ENCODE measurements around the gene ZNF711. TPM values are rescaled to one million over a fixed set of nuclear protein-coding genes. Genes with fewer than 3 reads are reported as not detected.

The ZNF711 gene
- 3.8 and 5.5 TPM in 2 replicates for total RNA-seq (2016; rRNA removed; fragmentation: Illumina TruSeq; extraction: Trizol)
- 0.20 and 0.26 TPM in 2 replicates for total RNA-seq (2016; cell fraction: cytosol; rRNA removed; fragmentation: Illumina TruSeq; extraction: Trizol; ENCODE audit: low read depth)
- 3.9 and 5.0 TPM in 2 replicates for total RNA-seq (2016; cell fraction: insoluble cytoplasmic fraction; rRNA removed; fragmentation: Illumina TruSeq; extraction: Trizol)
- 0.76 and 1.2 TPM in 2 replicates for total RNA-seq (2016; cell fraction: membrane; rRNA removed; fragmentation: Illumina TruSeq; extraction: Trizol)
- 5.3 and 5.8 TPM in 2 replicates for total RNA-seq (2016; cell fraction: nucleus; rRNA removed; fragmentation: Illumina TruSeq; extraction: Trizol)
- polyA plus RNA-seq (2011; rRNA removed): 6.0 and 6.8 TPM in 2 replicates
- polyA plus RNA-seq (2011; cell fraction: cytosol; rRNA removed): 1.5 and 3.5 TPM in 2 replicates
- 7.7 and 9.9 TPM in 2 replicates for polyA plus RNA-seq (2011; cell fraction: nucleus; rRNA removed)
- polyA plus RNA-seq (2012): 8.0 and 10.5 TPM in 2 replicates
- 0.06 and 0.08 TPM in 2 replicates for polyA plus RNA-seq (2016; cell fraction: cytosol; fragmentation: Illumina TruSeq; extraction: Trizol; ENCODE audit: low read depth)
- polyA plus RNA-seq (2016; cell fraction: insoluble cytoplasmic fraction; fragmentation: Illumina TruSeq; extraction: Trizol; ENCODE audit: low read depth): 3.7 and 3.9 TPM in 2 replicates
- 0.31 and 0.42 TPM in 2 replicates for polyA plus RNA-seq (2016; cell fraction: membrane; fragmentation: Illumina TruSeq; extraction: Trizol; ENCODE audit: low read depth)
- polyA plus RNA-seq (2016; cell fraction: nucleus; fragmentation: Illumina TruSeq; extraction: Trizol; ENCODE audit: insufficient read depth, low read depth): 10.3 and 10.6 TPM in 2 replicates
- polyA minus RNA-seq (2011; rRNA and poly(A)+ RNA removed; ENCODE audit: low replicate concordance): 2.0 TPM in 1 of 2 replicates, not detected in the other
- polyA minus RNA-seq (2011; cell fraction: cytosol; rRNA and poly(A)+ RNA removed): 2.3 and 2.9 TPM in 2 replicates
- 9.5 and 12.7 TPM in 2 replicates for polyA minus RNA-seq (2011; cell fraction: nucleus; rRNA and poly(A)+ RNA removed)
- percentile 66 among the genes with signal in this experiment for Bru-seq, nascent RNA
- percentile 73 among the genes with signal in this experiment for BruChase-seq, experiment 1, labeled RNA remaining after a 6-hour chase
- BruChase-seq, experiment 2, labeled RNA remaining after a 2-hour chase: percentile 67 among the genes with signal in this experiment
- long read RNA-seq, experiment 1, full-length matches to known transcripts: 1 of 3 reads
- long read RNA-seq, experiment 1, partial matches to known transcripts: 1 of 3 reads
- long read RNA-seq, experiment 1, other reads (novel, unspliced or antisense): 1 of 3 reads
- long read RNA-seq, experiment 2, partial matches to known transcripts: 0 of 1 reads
- long read RNA-seq, experiment 2, other reads (novel, unspliced or antisense): 1 of 1 reads

DNA sequence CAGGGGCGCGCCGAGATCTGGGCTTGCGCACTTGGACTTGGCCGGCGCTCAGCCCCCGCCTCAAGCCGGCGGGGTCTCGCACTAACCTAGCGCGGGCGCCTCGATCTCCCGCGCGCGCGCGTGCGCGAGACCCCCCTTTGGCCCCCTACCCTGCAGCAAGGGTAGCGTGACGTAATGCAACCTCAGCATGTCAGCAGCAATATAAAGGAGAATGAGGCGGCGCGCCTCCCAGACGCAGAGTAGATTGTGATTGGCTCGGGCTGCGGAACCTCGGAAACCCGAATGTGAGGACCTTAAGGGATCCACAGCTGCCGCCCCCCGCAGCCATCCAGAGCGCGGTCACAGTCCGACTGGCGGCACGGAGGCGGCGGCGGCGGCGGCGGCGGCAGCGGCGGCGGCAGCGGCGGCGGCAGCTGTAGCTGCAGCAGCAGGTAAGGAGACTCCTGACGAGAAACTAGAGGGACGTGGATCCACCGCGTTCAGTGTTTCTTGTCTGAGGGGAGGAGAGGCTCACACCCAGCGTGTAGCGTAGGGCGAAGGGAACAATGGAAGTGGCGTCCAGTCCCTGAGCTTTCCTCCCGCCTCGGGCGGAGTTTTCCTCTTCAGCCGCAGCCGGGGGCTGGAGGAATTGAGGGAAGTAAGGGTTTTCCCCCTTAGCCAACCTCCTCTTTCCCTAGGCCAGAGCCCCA is at the start of gene ZNF711, which contains the start of gene SATL1:
Gene ZNF711, plus strand, starts transcription at position 231 of the 689 bp plus-strand sequence. CDS start 3,582 bp downstream, outside the sequence.
Gene SATL1, minus strand, starts transcription at position 19 of the 689 bp plus-strand sequence. CDS start 134,811 bp downstream, outside the sequence.
- Histone ChIP-seq H4K20me1 (ENCODE audit: insufficient read depth, low read length) (no peaks in the 10 kb centered on the region), H3K4me3 (replicated peaks in 1 of 3; ENCODE audit: insufficient read depth in 1 of 3, low read depth in 2 of 3, low read length in 3 of 3) (peak within 1 kb of the TSS; percentile 75 to 84 (median 78)), H3K27me3 (ENCODE audit: control insufficient read depth in 1 of 2, insufficient read depth in 2 of 2, low read length in 2 of 2) (no peaks in the 10 kb centered on the region; a peak in 1 of 5 replicates), H3K27ac (ENCODE audit: extremely low read length, insufficient read depth, low read length) (peak within 1 kb of the TSS; percentile 60), H3K36me3 (replicated peaks in 1 of 2; ENCODE audit: control insufficient read depth in 1 of 2, insufficient read depth in 2 of 2, low read length in 2 of 2) (no peaks in the 10 kb centered on the region), H3K4me2 (ENCODE audit: low read depth, low read length) (peak within 1 kb of the TSS; percentile 74), H2AFZ (ENCODE audit: low read length) (peak within 1 kb of the TSS; percentile 54), H3K4me1 (ENCODE audit: insufficient read depth, low read length) (no peaks in the 10 kb centered on the region), H3K79me2 (ENCODE audit: insufficient read depth, low read length) (no peaks in the 10 kb centered on the region), H3K9me3 (ENCODE audit: low read length) (no peaks in the 10 kb centered on the region), H3K9ac (ENCODE audit: insufficient read depth, low read depth, low read length) (peak within 1 kb of the TSS; percentile 74)
- POLR2A ChIA-PET: interaction anchor here (1.2 kb wide), 1 partner anchor 27 kb away, joined by 3 read pairs; no protein-coding TSS in a partner anchor
- CTCF ChIA-PET (ENCODE audit: low intra/inter-chr PET ratio, low total read pairs): no interaction called here
- intact Hi-C loops (cut with micrococcal nuclease; ENCODE audit: unreplicated experiment): no loop called here
- ATAC-seq (peak; percentile 82), DNase-seq (ENCODE audit: low spot score) (peak; percentile 21), FAIRE-seq (no peak)
- WGBS (ENCODE audit: low lambda C conversion rate): 39% methylated on average over 3 of the region's 65 CpGs
- no TSS peak for BruUV-seq (replicated peaks)
- in situ Hi-C loops (cut with HindIII; ENCODE audit: extremely low pct_ligation_motif_present, low pct_unique_long_range_greater_than_20kb): no loop called here
- no peak for TF ChIP-seq HOXA7 (CRISPR knock-in tag; IDR thresholded peaks at IDR 0.05)
- TF ChIP-seq ZNF777 (CRISPR knock-in tag; IDR thresholded peaks at IDR 0.05): peak; percentile 94
- TF ChIP-seq ASH2L (IDR thresholded peaks at IDR 0.05; ENCODE audit: insufficient read length, low read depth, low read length): peak; percentile 41
- TF ChIP-seq ZBTB14 (CRISPR knock-in tag; IDR thresholded peaks at IDR 0.05): peak; percentile 38; the same call in 1 of the 2 replicates
- no peak for TF ChIP-seq JUNB (CRISPR knock-in tag; IDR thresholded peaks at IDR 0.05; ENCODE audit: borderline replicate concordance)
- TF ChIP-seq GABPB1 (CRISPR knock-in tag; IDR thresholded peaks at IDR 0.05): peak; percentile 17; the same call in 1 of the 2 replicates
- TF ChIP-seq, protein P1, sequence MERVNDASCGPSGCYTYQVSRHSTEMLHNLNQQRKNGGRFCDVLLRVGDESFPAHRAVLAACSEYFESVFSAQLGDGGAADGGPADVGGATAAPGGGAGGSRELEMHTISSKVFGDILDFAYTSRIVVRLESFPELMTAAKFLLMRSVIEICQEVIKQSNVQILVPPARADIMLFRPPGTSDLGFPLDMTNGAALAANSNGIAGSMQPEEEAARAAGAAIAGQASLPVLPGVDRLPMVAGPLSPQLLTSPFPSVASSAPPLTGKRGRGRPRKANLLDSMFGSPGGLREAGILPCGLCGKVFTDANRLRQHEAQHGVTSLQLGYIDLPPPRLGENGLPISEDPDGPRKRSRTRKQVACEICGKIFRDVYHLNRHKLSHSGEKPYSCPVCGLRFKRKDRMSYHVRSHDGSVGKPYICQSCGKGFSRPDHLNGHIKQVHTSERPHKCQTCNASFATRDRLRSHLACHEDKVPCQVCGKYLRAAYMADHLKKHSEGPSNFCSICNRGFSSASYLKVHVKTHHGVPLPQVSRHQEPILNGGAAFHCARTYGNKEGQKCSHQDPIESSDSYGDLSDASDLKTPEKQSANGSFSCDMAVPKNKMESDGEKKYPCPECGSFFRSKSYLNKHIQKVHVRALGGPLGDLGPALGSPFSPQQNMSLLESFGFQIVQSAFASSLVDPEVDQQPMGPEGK (CRISPR knock-in tag; IDR thresholded peaks at IDR 0.05): peak; percentile 48; the same call in 1 of the 2 replicates
- no peak for TF ChIP-seq MAZ (IDR thresholded peaks at IDR 0.05; ENCODE audit: borderline replicate concordance, low read depth, low read length)
- 0 out of 2 replicates have a peak, but pooled peaks have one; percentile 21 for TF ChIP-seq MAZ (CRISPR knock-in tag; IDR thresholded peaks at IDR 0.05; ENCODE audit: low read depth)
- 0 out of 2 replicates have a peak, but pooled peaks have one; percentile 31 for TF ChIP-seq ZSCAN31 (CRISPR knock-in tag; IDR thresholded peaks at IDR 0.05; ENCODE audit: low read depth)
- peak; percentile 9; the same call in 1 of the 2 replicates for TF ChIP-seq MAFF (IDR thresholded peaks at IDR 0.05; ENCODE audit: low read depth, low read length)
- TF ChIP-seq KMT2A (CRISPR knock-in tag; IDR thresholded peaks at IDR 0.05): no peak
- no peak for TF ChIP-seq ZMYM3 (CRISPR knock-in tag; IDR thresholded peaks at IDR 0.05)
- peak; percentile 38; the same call in 1 of the 2 replicates for TF ChIP-seq CREB1 (IDR thresholded peaks at IDR 0.05)
- TF ChIP-seq CREB1 (CRISPR knock-in tag; IDR thresholded peaks at IDR 0.05): no peak
